Hematopoietic multipotent progenitor cell treated with erythropoietin and hydrocortisone succinate and interleukin-3 and kit ligand, for 15 days (in vitro differentiated cells): ENCODE measurements around the gene GPR158.

Experiments used
- DNase-seq: peaks from one replicate; pipeline ENCODE4 v3.0.0-alpha.2; 2015; ENCODE audit warnings: low spot score

GPR158 gene

GRCh38 chr10:25582961-25583360 is 408.2 kb downstream of the GPR158 start:
- no peak for DNase-seq

GRCh38 chr10:25600651-25601050 is 425.9 kb downstream of the GPR158 start:
- no peak for DNase-seq

- DNase-seq = no peak
Measured at GRCh38 chr10:25604591-25604990, 429.8 kb downstream of the GPR158 start.

- no peak for DNase-seq
Measured at GRCh38 chr10:25614652-25615051, 439.9 kb downstream of the GPR158 start.

GRCh38 chr10:25615926-25616325 is 441.1 kb downstream of the GPR158 start:
- DNase-seq = no peak

- DNase-seq = no peak
Measured at GRCh38 chr10:25616903-25617592, 442.2 kb downstream of the GPR158 start.

GRCh38 chr10:25627606-25628005 is 452.8 kb downstream of the GPR158 start:
- DNase-seq = no peak

- no peak for DNase-seq
Measured at GRCh38 chr10:25629333-25629732, 454.5 kb downstream of the GPR158 start.

- DNase-seq = no peak
Measured at GRCh38 chr10:25631471-25631870, 456.7 kb downstream of the GPR158 start.

- no peak for DNase-seq
Measured at GRCh38 chr10:25632802-25633201, 458.0 kb downstream of the GPR158 start.

- DNase-seq = no peak
Measured at GRCh38 chr10:25633542-25633941, 458.7 kb downstream of the GPR158 start.

- no peak for DNase-seq
Measured at GRCh38 chr10:25639646-25640045, 464.8 kb downstream of the GPR158 start.

- no peak for DNase-seq
Measured at GRCh38 chr10:25641595-25641994, 466.8 kb downstream of the GPR158 start.

- DNase-seq = no peak
Measured at GRCh38 chr10:25642721-25643120, 467.9 kb downstream of the GPR158 start.

- no peak for DNase-seq
Measured at GRCh38 chr10:25646371-25646770, 471.6 kb downstream of the GPR158 start.

GRCh38 chr10:25651534-25651933 is 476.7 kb downstream of the GPR158 start:
- DNase-seq = no peak
